ENCODE data around the gene PHACTR1. TPM values are rescaled to one million over a fixed set of nuclear protein-coding genes. Genes with fewer than 3 reads are reported as not detected.

PHACTR1 gene
- total RNA-seq, 2 experiments from 2014 or later = 0.58 to 0.72 TPM

GRCh38 chr6:13027207-13027606 lies 310.6 kb downstream of the PHACTR1 start:
- H3K4me1 Mint-ChIP-seq = no peaks in the 10 kb centered on the region
- H3K27me3 Mint-ChIP-seq = peaks cover 10% of the 10 kb centered on the region
- H3K9me3 Mint-ChIP-seq = no peaks in the 10 kb centered on the region
- H3K27ac Mint-ChIP-seq = no peak overlapping the region
- DNase-seq = no peak
- H3K4me3 Mint-ChIP-seq = no peak overlapping the region
- H3K36me3 Mint-ChIP-seq = no peaks in the 10 kb centered on the region

- DNase-seq = no peak
- no peak overlapping the region for H3K4me3 Mint-ChIP-seq
- H3K27me3 Mint-ChIP-seq = peaks cover 13% of the 10 kb centered on the region
- no peaks in the 10 kb centered on the region for H3K4me1 Mint-ChIP-seq
- no peaks in the 10 kb centered on the region for H3K36me3 Mint-ChIP-seq
- H3K27ac Mint-ChIP-seq = no peak overlapping the region
- H3K9me3 Mint-ChIP-seq = no peaks in the 10 kb centered on the region
These were observed 313.8 kb downstream of the PHACTR1 start for GRCh38 chr6:13030396-13030795.

- DNase-seq = no peak
- Mint-ChIP-seq H3K36me3 (no peaks in the 10 kb centered on the region), H3K4me1 (no peaks in the 10 kb centered on the region), H3K9me3 (no peaks in the 10 kb centered on the region), H3K27me3 (peaks cover 26% of the 10 kb centered on the region), H3K4me3 (no peak overlapping the region), H3K27ac (no peak overlapping the region)
These were observed 316.0 kb downstream of the PHACTR1 start for GRCh38 chr6:13032566-13032965.

DNA sequence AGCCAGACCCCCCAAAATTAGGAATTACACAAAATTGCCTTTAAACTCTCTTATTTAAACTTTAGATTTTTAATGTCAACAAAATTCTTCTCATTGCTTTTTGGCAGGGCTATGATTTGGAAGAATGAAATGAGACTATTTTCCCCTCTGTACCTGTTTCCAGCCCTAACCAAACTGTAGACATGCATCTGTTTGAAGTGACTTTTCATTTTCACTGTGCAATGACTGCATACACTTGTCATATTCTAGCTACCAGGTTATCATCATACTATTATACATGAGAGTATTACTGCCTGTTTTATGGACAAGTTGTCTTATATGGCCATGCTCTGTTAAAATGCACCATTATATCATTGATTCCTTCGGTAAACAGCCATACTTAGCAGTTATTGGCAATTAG lies 316.6 kb downstream of the PHACTR1 start:
- H3K36me3 Mint-ChIP-seq = no peaks in the 10 kb centered on the region
- H3K4me3 Mint-ChIP-seq = no peak overlapping the region
- H3K9me3 Mint-ChIP-seq = no peaks in the 10 kb centered on the region
- no peak overlapping the region for H3K27ac Mint-ChIP-seq
- peaks cover 26% of the 10 kb centered on the region for H3K27me3 Mint-ChIP-seq
- DNase-seq = no peak
- no peaks in the 10 kb centered on the region for H3K4me1 Mint-ChIP-seq

- Mint-ChIP-seq H3K4me1 (no peaks in the 10 kb centered on the region), H3K36me3 (no peaks in the 10 kb centered on the region), H3K27ac (no peak overlapping the region), H3K27me3 (peaks cover 23% of the 10 kb centered on the region), H3K4me3 (no peak overlapping the region), H3K9me3 (no peaks in the 10 kb centered on the region)
- DNase-seq = no peak
These were observed 317.7 kb downstream of the PHACTR1 start for GRCh38 chr6:13034316-13034715.

DNA sequence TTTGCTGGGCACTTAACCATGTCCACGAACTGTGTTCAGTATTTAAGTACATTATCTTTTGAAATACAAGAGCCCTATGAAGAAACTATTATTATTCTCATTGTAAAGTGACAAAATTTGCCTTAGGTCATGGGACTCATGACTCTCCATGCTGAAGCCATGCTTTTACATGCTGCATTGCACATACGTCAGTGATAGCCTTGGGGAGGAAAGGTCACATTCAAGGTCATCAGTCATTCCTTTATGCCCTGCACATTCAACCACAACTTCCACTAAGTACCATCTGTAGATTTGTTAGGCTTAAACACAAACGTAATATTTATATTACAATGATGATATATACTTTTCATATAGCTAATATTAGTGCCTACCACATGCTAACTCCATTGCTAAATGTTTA lies 319.0 kb downstream of the PHACTR1 start:
- H3K4me3 Mint-ChIP-seq = no peak overlapping the region
- no peak overlapping the region for H3K27ac Mint-ChIP-seq
- H3K27me3 Mint-ChIP-seq = peaks cover 25% of the 10 kb centered on the region
- no peaks in the 10 kb centered on the region for H3K9me3 Mint-ChIP-seq
- no peaks in the 10 kb centered on the region for H3K4me1 Mint-ChIP-seq
- H3K36me3 Mint-ChIP-seq = no peaks in the 10 kb centered on the region
- DNase-seq = no peak

GRCh38 chr6:13038315-13038714 lies 321.7 kb downstream of the PHACTR1 start:
- H3K4me1 Mint-ChIP-seq = no peaks in the 10 kb centered on the region
- no peaks in the 10 kb centered on the region for H3K36me3 Mint-ChIP-seq
- DNase-seq = no peak
- H3K27ac Mint-ChIP-seq = no peak overlapping the region
- H3K9me3 Mint-ChIP-seq = no peaks in the 10 kb centered on the region
- H3K27me3 Mint-ChIP-seq = peaks cover 21% of the 10 kb centered on the region
- no peak overlapping the region for H3K4me3 Mint-ChIP-seq

GRCh38 chr6:13038741-13039190 lies 322.2 kb downstream of the PHACTR1 start:
- Mint-ChIP-seq H3K4me3 (no peak overlapping the region), H3K4me1 (no peaks in the 10 kb centered on the region), H3K27ac (no peak overlapping the region), H3K36me3 (no peaks in the 10 kb centered on the region), H3K27me3 (peaks cover 21% of the 10 kb centered on the region), H3K9me3 (no peaks in the 10 kb centered on the region)
- no peak for DNase-seq

GRCh38 chr6:13044390-13044789 lies 327.8 kb downstream of the PHACTR1 start:
- Mint-ChIP-seq H3K27ac (no peak overlapping the region), H3K4me3 (no peak overlapping the region), H3K27me3 (peaks cover 5% of the 10 kb centered on the region), H3K36me3 (no peaks in the 10 kb centered on the region), H3K4me1 (no peaks in the 10 kb centered on the region), H3K9me3 (no peaks in the 10 kb centered on the region)
- DNase-seq = no peak

DNA sequence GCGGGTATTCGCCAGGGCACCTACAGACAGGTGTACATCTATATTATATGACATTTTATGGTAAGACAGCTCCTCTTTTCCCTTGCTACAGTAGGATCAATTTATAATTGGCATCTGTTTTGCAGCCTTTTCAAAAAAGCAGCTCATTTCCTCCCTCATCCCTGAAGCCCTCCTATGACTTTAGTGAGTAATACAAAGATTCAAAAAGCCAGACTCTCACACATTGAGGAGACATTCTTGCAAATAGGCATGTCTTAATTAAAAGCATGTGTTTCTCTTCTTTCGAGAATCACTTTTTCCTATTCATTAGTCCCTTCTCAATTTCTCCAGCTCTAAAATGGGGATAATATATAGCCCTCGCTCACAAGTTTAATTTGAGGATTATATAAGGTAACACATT lies 328.3 kb downstream of the PHACTR1 start:
- no peaks in the 10 kb centered on the region for H3K36me3 Mint-ChIP-seq

GRCh38 chr6:13045676-13046075 lies 329.1 kb downstream of the PHACTR1 start:
- Mint-ChIP-seq H3K9me3 (no peaks in the 10 kb centered on the region), H3K27ac (no peak overlapping the region), H3K27me3 (peaks cover under 1% of the 10 kb centered on the region), H3K4me3 (no peak overlapping the region), H3K36me3 (no peaks in the 10 kb centered on the region), H3K4me1 (no peaks in the 10 kb centered on the region)
- no peak for DNase-seq

More for the DNA sequence above, 328.3 kb downstream of the PHACTR1 start:
- Mint-ChIP-seq H3K27me3 (peaks cover 5% of the 10 kb centered on the region), H3K9me3 (no peaks in the 10 kb centered on the region), H3K27ac (no peak overlapping the region), H3K4me3 (no peak overlapping the region), H3K4me1 (no peaks in the 10 kb centered on the region)
- no peak for DNase-seq

GRCh38 chr6:13046084-13046483 lies 329.5 kb downstream of the PHACTR1 start:
- H3K4me3 Mint-ChIP-seq = no peak overlapping the region
- no peaks in the 10 kb centered on the region for H3K4me1 Mint-ChIP-seq
- no peaks in the 10 kb centered on the region for H3K9me3 Mint-ChIP-seq
- no peaks in the 10 kb centered on the region for H3K27me3 Mint-ChIP-seq
- no peaks in the 10 kb centered on the region for H3K36me3 Mint-ChIP-seq
- DNase-seq = no peak
- H3K27ac Mint-ChIP-seq = no peak overlapping the region

DNA sequence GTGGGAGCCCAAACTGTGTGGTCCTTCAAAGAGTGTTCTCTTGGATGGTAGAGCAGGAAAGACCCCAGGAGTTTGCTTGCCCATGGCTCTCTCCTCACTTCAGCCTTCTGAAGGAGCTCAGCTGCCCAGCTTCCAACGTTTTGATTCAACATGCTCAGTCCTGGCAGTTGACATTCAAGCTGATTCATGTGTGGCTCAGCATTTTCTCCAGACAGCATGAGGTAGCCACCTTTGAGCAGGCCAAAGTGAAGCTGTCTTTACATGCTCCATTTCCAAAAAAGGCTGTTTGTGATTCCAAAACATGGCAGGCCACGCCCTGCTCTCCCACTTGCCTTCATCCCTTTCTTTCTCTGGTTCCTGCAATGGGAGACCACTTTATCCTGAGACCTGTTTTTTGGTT lies 331.5 kb downstream of the PHACTR1 start:
- Mint-ChIP-seq H3K4me3 (no peak overlapping the region), H3K36me3 (no peaks in the 10 kb centered on the region), H3K4me1 (no peaks in the 10 kb centered on the region), H3K27ac (no peak overlapping the region), H3K9me3 (no peaks in the 10 kb centered on the region), H3K27me3 (no peaks in the 10 kb centered on the region)
- no peak for DNase-seq

DNA sequence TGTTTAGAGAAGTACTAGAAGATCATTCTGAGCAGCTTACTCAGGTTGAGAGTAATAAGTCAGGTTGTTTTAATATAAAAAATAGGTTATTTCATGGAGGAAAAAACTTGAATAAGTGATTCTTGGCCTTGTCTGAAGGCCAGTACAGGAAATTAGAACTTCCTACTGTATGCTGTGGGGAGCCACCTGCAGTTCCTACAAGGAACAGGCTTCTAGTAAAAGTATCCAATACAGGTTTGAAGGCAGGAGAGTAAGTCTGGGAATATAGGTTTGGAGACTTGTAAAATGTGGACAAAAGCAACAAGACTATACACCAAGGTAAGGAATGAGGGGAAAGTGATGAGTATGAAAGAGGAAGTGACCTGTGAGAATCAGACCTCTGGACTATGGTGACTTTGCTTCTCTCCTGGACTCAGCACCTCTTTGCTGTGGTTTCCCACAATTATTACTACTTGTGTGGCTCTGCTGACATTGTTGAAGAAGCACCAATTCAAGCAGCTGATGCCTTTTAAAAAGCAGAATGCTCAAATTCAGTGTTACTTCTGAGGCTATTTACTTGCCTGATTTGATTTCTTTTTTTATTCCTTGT lies 333.2 kb downstream of the PHACTR1 start:
- Mint-ChIP-seq H3K4me1 (no peaks in the 10 kb centered on the region), H3K27ac (no peak overlapping the region), H3K27me3 (no peaks in the 10 kb centered on the region), H3K36me3 (no peaks in the 10 kb centered on the region), H3K9me3 (no peaks in the 10 kb centered on the region), H3K4me3 (no peak overlapping the region)
- DNase-seq = no peak

DNA sequence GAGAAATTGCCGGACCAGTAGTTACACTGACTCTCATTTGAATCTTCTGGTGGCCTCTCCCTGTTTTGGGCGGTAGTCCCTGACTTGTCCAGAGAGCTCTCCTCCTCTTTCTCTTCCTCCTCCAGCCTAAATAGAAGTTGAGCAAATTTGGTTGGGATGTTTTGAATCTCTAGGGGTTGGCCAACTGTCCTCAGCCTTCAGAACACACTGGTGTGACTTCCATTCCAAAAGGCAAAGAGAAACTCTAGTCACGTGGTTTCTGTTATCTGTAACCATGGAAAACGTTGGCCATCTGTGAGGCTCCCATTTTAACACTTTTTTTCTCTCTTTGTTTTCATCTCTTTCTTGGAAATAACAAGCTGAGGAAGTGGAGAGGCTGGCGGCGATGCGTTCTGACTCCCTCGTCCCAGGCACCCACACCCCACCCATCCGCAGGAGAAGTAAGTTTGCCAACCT lies 336.5 kb downstream of the PHACTR1 start:
- H3K27ac Mint-ChIP-seq = no peak overlapping the region
- H3K36me3 Mint-ChIP-seq = no peaks in the 10 kb centered on the region
- DNase-seq = no peak
- H3K4me3 Mint-ChIP-seq = no peak overlapping the region
- no peaks in the 10 kb centered on the region for H3K4me1 Mint-ChIP-seq
- no peaks in the 10 kb centered on the region for H3K27me3 Mint-ChIP-seq
- no peaks in the 10 kb centered on the region for H3K9me3 Mint-ChIP-seq

DNA sequence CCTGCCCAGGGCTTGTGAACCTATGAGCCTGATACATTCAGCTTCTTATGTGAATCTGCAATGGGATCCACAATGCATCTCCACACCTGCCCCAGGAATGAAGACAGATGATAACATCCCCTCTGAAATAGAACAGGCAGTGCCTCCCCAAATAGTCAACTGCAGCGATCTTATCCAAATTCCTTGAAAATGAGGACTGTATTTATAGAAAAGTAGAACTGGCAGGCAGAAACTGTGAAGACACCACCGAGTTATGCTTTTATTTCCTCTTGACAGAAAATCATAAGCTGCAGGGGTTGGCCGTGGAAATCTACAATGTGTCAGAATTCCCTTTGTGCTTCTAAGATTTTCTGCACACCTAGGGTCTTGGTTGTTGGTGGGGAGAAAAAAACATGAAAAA lies 341.5 kb downstream of the PHACTR1 start:
- Mint-ChIP-seq H3K27ac (no peak overlapping the region), H3K4me3 (no peak overlapping the region), H3K36me3 (no peaks in the 10 kb centered on the region), H3K9me3 (no peaks in the 10 kb centered on the region), H3K27me3 (no peaks in the 10 kb centered on the region), H3K4me1 (no peaks in the 10 kb centered on the region)
- DNase-seq = no peak

Data from activated naive CD8-positive, alpha-beta T cell treated with anti-CD3 and anti-CD28 coated beads for 36 hours (primary cell).